GM12865 (cell line): ENCODE measurements around the gene NGF.

Experiments used
- DNase-seq: peaks from one replicate; pipeline ENCODE4 v3.0.0; 2010; ENCODE audit warnings: low read depth
- H3K4me3 ChIP-seq: 2 replicates; pipeline ENCODE4 v1.5.1; 2011; ENCODE audit warnings: mild to moderate bottlenecking, low read depth, low read length, control low read depth
- CTCF ChIP-seq: IDR thresholded peaks from 2 replicates; pipeline ENCODE4 v1.5.1; 2011; ENCODE audit warnings: low read length, control low read depth, low read depth, inconsistent platforms; ENCODE audit not compliant: insufficient read depth; ENCODE audit errors: missing control alignments

The NGF gene

GRCh38 chr1:115336741-115337140, 1.3 kb downstream of the NGF start:
- no peak for DNase-seq
- TF ChIP-seq CTCF: no peak
- no peak overlapping the region for H3K4me3 ChIP-seq

GRCh38 chr1:115332813-115333608, 5.0 kb downstream of the NGF start:
- no peak overlapping the region for H3K4me3 ChIP-seq
- no peak for TF ChIP-seq CTCF
- peak; percentile 9 for DNase-seq

GRCh38 chr1:115331558-115332331, 6.3 kb downstream of the NGF start:
- TF ChIP-seq CTCF: no peak
- no peak overlapping the region for H3K4me3 ChIP-seq
- no peak for DNase-seq

GRCh38 chr1:115330480-115331013, 7.5 kb downstream of the NGF start:
- H3K4me3 ChIP-seq: no peak overlapping the region
- DNase-seq: no peak
- no peak for TF ChIP-seq CTCF

- no peak for TF ChIP-seq CTCF
- DNase-seq: no peak
- H3K4me3 ChIP-seq: no peak overlapping the region
These were observed 8.1 kb downstream of the NGF start for GRCh38 chr1:115329965-115330364.

GRCh38 chr1:115327270-115327669, 10.8 kb downstream of the NGF start:
- no peak overlapping the region for H3K4me3 ChIP-seq
- no peak for DNase-seq
- TF ChIP-seq CTCF: no peak
